K562 (cell line): ENCODE measurements around the gene AP4E1. TPM values are rescaled to one million over a fixed set of nuclear protein-coding genes. Genes with fewer than 3 reads are reported as not detected.

ENCODE experiments used
- ATAC-seq: fragments of 200-7000 bp; cut with Tn5 transposase; 3 replicates; pipeline ENCODE4 v1.9.1; 2020; ENCODE audit warnings: moderate library complexity
- BruUV-seq: library from RNA; stranded (reverse); fragments of 400-500 nt; replicated peaks from 2 replicates; lab custom pipeline; 2021; lab: Mats Ljungman, UMichigan
- CTCF ChIA-PET: fragments of 300-600 bp; formaldehyde crosslinking; extraction: SDS; loops from one replicate; lab custom pipeline; 2021; ENCODE audit warnings: low intra/inter-chr PET ratio; lab: Yijun Ruan, JAX
- POLR2A ChIA-PET: fragments of 300-600, 350-650 bp; sonication (Branson Sonifier 250); formaldehyde crosslinking; extraction: SDS; loops from one replicate; lab custom pipeline; 2021; ENCODE audit warnings: antibody characterized with exemption, inconsistent platforms; lab: Yijun Ruan, JAX
- DNase-seq, 4 experiments: peaks; one replicate each; pipeline versions ENCODE4 v3.0.0 to v3.0.0-alpha.2; 2011 to 2018; ENCODE audit warnings: low spot score in 3 of 4, mixed read lengths in 3 of 4; ENCODE audit errors: extremely low read depth in 1 of 4
- FAIRE-seq: peaks from 2 replicates; lab custom pipeline; 2011; peaks lifted over from hg19 to GRCh38; lab: Jason Lieb, UNC
- H2AFZ ChIP-seq: 2 replicates; pipeline ENCODE4 v1.6.0; 2011; ENCODE audit warnings: low read depth, low read length, control low read depth, inconsistent platforms
- H3K27ac ChIP-seq: fragments of 200-600 bp; 3 replicates; pipeline ENCODE4 v1.8.0; 2011; ENCODE audit warnings: low read depth, mild to moderate bottlenecking, control low read depth, inconsistent platforms, low read length, moderate library complexity, mixed read lengths; ENCODE audit errors: extremely low read depth
- H3K27me3 ChIP-seq, 2 experiments: fragments of 300-600 bp in 1 of 2; 2 replicates in 1 of 2; 3 replicates in 1 of 2; pipeline versions ENCODE4 v1.6.0 to v1.8.0; 2011; ENCODE audit warnings: inconsistent platforms in 2 of 2, low read length in 2 of 2, mild to moderate bottlenecking in 1 of 2, mixed read lengths in 1 of 2, moderate library complexity in 1 of 2; ENCODE audit not compliant: control insufficient read depth in 2 of 2, insufficient read depth in 2 of 2
- H3K36me3 ChIP-seq: fragments of 300-600 bp; 3 replicates; pipeline ENCODE4 v1.8.0; 2011; ENCODE audit warnings: mild to moderate bottlenecking, low read length, inconsistent platforms; ENCODE audit not compliant: control insufficient read depth, insufficient read depth
- H3K4me1 ChIP-seq, 2 experiments: fragments of 200-600 bp in 1 of 2; replicated peaks in 1 of 2; 2 replicates in 1 of 2; 3 replicates in 1 of 2; pipeline versions ENCODE4 v1.5.1 to v1.8.0; 2011; ENCODE audit warnings: inconsistent platforms in 2 of 2, low read length in 2 of 2, mild to moderate bottlenecking in 1 of 2, mixed read lengths in 1 of 2, moderate library complexity in 1 of 2; ENCODE audit not compliant: control insufficient read depth in 2 of 2, insufficient read depth in 2 of 2
- H3K4me2 ChIP-seq: 2 replicates; pipeline ENCODE4 v1.6.1; 2011; ENCODE audit warnings: low read length, control low read depth, inconsistent platforms, mixed read lengths; ENCODE audit not compliant: insufficient read depth
- H3K4me3 ChIP-seq: fragments of 200-600 bp; sonication (generic), shearing (Covaris generic); 2 replicates; pipeline ENCODE4 v1.5.1; 2016; ENCODE audit warnings: control low read depth, inconsistent platforms
- H3K79me2 ChIP-seq: fragments of 200-600 bp; 3 replicates; pipeline ENCODE4 v1.8.0; 2011; ENCODE audit warnings: low read length, inconsistent platforms; ENCODE audit not compliant: control insufficient read depth, insufficient read depth
- H3K9ac ChIP-seq, 2 experiments: 2 replicates each; pipeline versions ENCODE4 v1.6.0 to v1.6.1; 2011; ENCODE audit warnings: low read depth in 2 of 2, low read length in 2 of 2, control low read depth in 1 of 2, inconsistent platforms in 1 of 2, mild to moderate bottlenecking in 1 of 2, mixed read lengths in 1 of 2; ENCODE audit not compliant: insufficient read depth in 1 of 2
- H3K9me1 ChIP-seq: one replicate; pipeline ENCODE4 v1.6.0; 2011; ENCODE audit warnings: inconsistent platforms, mild to moderate bottlenecking, low read length, moderate library complexity; ENCODE audit not compliant: control insufficient read depth, insufficient read depth
- H3K9me3 ChIP-seq: replicated peaks from 2 replicates; pipeline ENCODE4 v1.5.1; 2011; ENCODE audit warnings: low read depth, low read length, inconsistent platforms; ENCODE audit not compliant: control insufficient read depth, insufficient read depth
- H4K20me1 ChIP-seq: replicated peaks from 2 replicates; pipeline ENCODE4 v1.6.1; 2011; ENCODE audit warnings: low read length, inconsistent platforms, mixed read lengths; ENCODE audit not compliant: control insufficient read depth, insufficient read depth
- E2F1 ChIP-seq: sonication (generic); formaldehyde crosslinking; IDR thresholded peaks from 2 replicates; pipeline ENCODE4 v1.8.1; 2023; ENCODE audit warnings: mild to moderate bottlenecking, missing genetic modification reagents, moderate library complexity
- EGR1 ChIP-seq: fragments of 450-650 bp; conservative IDR thresholded peaks from 2 replicates; pipeline ENCODE4 v1.6.1; 2017; ENCODE audit warnings: mild to moderate bottlenecking
- ELK3 ChIP-seq: fragments of 450-650 bp; formaldehyde crosslinking; IDR thresholded peaks from 2 replicates; pipeline ENCODE4 v1.4.0; 2020; ENCODE audit warnings: mild to moderate bottlenecking
- EWSR1 ChIP-seq: fragments of 450-650 bp; IDR thresholded peaks from 2 replicates; pipeline ENCODE4 v1.6.1; 2018; ENCODE audit warnings: borderline replicate concordance, mild to moderate bottlenecking, low read depth, moderate library complexity; ENCODE audit not compliant: partially characterized antibody
- FOXP1 ChIP-seq: sonication (generic); formaldehyde crosslinking; IDR thresholded peaks from 2 replicates; pipeline ENCODE4 v1.8.0; 2022; ENCODE audit warnings: mild to moderate bottlenecking, missing genetic modification reagents
- HSF4 ChIP-seq: fragments of 250-450 bp; sonication (Bioruptor Pico); IDR thresholded peaks from 2 replicates; pipeline ENCODE4 v2.1.2; 2022; ENCODE audit warnings: mild to moderate bottlenecking, moderate library complexity, borderline replicate concordance
- JUND ChIP-seq, 2 experiments: IDR thresholded peaks; 2 replicates in 1 of 2; 3 replicates in 1 of 2; pipeline ENCODE4 v1.6.1; 2011; ENCODE audit warnings: borderline replicate concordance in 2 of 2, low read depth in 2 of 2, low read length in 2 of 2, improper control_type of control experiment in 1 of 2, missing biosample characterization in 1 of 2, missing genetic modification characterization in 1 of 2, missing genetic modification reagents in 1 of 2
- MTA3 ChIP-seq: fragments of 450-650 bp; formaldehyde crosslinking; IDR thresholded peaks from 2 replicates; pipeline ENCODE4 v1.6.1; 2017; ENCODE audit warnings: mild to moderate bottlenecking, borderline replicate concordance
- NFYB ChIP-seq: IDR thresholded peaks from 2 replicates; pipeline ENCODE4 v1.6.1; 2011; ENCODE audit warnings: mild to moderate bottlenecking, moderate library complexity; ENCODE audit not compliant: insufficient read length; ENCODE audit errors: extremely low read depth
- RBM17 ChIP-seq: fragments of 200-400 bp; formaldehyde crosslinking; IDR thresholded peaks from 2 replicates; pipeline ENCODE4 v1.6.1; 2017; ENCODE audit warnings: low read depth, mild to moderate bottlenecking, low read length, borderline replicate concordance
- STAG1 ChIP-seq: sonication (generic); formaldehyde crosslinking; IDR thresholded peaks from 2 replicates; pipeline ENCODE4 v1.5.0; 2020; ENCODE audit warnings: missing genetic modification reagents, borderline replicate concordance
- STAT5A ChIP-seq: IDR thresholded peaks from 2 replicates; pipeline ENCODE4 v1.6.1; 2012; ENCODE audit warnings: low read length, inconsistent platforms, borderline replicate concordance
- TAL1 ChIP-seq: fragments of 450-650 bp; IDR thresholded peaks from 2 replicates; pipeline ENCODE4 v1.6.1; 2016; ENCODE audit warnings: mild to moderate bottlenecking
- ZBTB11 ChIP-seq, 3 experiments: fragments of 200-800 bp in 1 of 3; fragments of 250-450 bp in 1 of 3; fragments of 450-650 bp in 1 of 3; sonication (Bioruptor Pico) in 1 of 3; sonication (Bioruptor generic) in 1 of 3; formaldehyde crosslinking in 1 of 3; IDR thresholded peaks; 2 replicates each; pipeline versions ENCODE4 v1.6.1 to v1.8.0; 2016 to 2022; ENCODE audit warnings: mild to moderate bottlenecking in 2 of 3, missing genetic modification characterization in 2 of 3, missing compliant biosample characterization in 1 of 3, moderate library complexity in 1 of 3
- ZNF174 ChIP-seq: fragments of 250-450 bp; sonication (Bioruptor Pico); IDR thresholded peaks from 2 replicates; pipeline ENCODE4 v1.4.0; 2020; ENCODE audit warnings: mild to moderate bottlenecking
- WGBS: fragments of 100-300 bp; shearing (Covaris generic); methylation state at CpG from one replicate; pipeline ENCODE4 v1.1.6; 2016; ENCODE audit warnings: low coverage, mixed read lengths; ENCODE audit not compliant: insufficient coverage; ENCODE audit errors: missing lambda C conversion rate; 5-methylcytosine and 5-hydroxymethylcytosine counted together
- in situ Hi-C: fragments of 300-500 bp; cut with MboI; formaldehyde crosslinking; loops from 4 replicates; pipeline ENCODE4 v1.15.0; 2018; ENCODE audit warnings: inconsistent platforms, mixed read lengths
- intact Hi-C: fragments of 100-400 bp; cut with micrococcal nuclease; formaldehyde crosslinking; loops from 2 replicates; pipeline ENCODE4 v1.14.2; 2022
- polyA plus RNA-seq, 8 experiments: library from polyadenylated mRNA; depleted of rRNA in 4 of 8; stranded (reverse) in 5 of 8; unstranded in 3 of 8; fragments of >200 nt; fragmentation: Nextera tagmentation in 2 of 8; fragmentation: Illumina TruSeq in 1 of 8; extraction: Ambion mirVana in 2 of 8; extraction: Trizol in 1 of 8; gene quantifications; 2 replicates each; pipeline versions ENCODE4 v1.2.1 to v1.2.3, GENCODE V29; 2011 to 2014; ENCODE audit warnings: inconsistent platforms in 1 of 8, missing spikeins in 1 of 8
- total RNA-seq, 7 experiments: library from RNA; depleted of rRNA in 6 of 7; stranded (reverse); fragments of >200 nt in 6 of 7; fragmentation: Illumina TruSeq in 2 of 7; extraction: Trizol in 2 of 7; gene quantifications; 2 replicates each; pipeline versions ENCODE4 v1.2.1 to v1.2.3, GENCODE V29; 2011 to 2021; ENCODE audit warnings: low replicate concordance in 1 of 7

The AP4E1 gene
- total and polyA plus RNA-seq, 9 of the 15 experiments (the other 6 are each of a cell fraction or from before 2014, with no cell fraction given) = 1.3 to 11.5 (median 4.4) TPM

- no peak for TF ChIP-seq ZBTB11 (CRISPR knock-in tag; IDR thresholded peaks at IDR 0.05)
- TF ChIP-seq FOXP1 (CRISPR knock-in tag) = no peak
Measured at GRCh38 chr15:50933341-50933740, 24.9 kb downstream of the AP4E1 start (continued).

- H3K79me2 ChIP-seq = no peaks in the 10 kb centered on the region
- H3K36me3 ChIP-seq = peaks cover 7% of the 10 kb centered on the region; the same call in 2 of the 3 replicates
- peak in 2 of 4 experiments; percentile 14 to 27 for DNase-seq
- ATAC-seq = peak; percentile 80
- H3K27me3 ChIP-seq = no peaks in the 10 kb centered on the region
- ChIA-PET POLR2A (no interaction called here), CTCF (no interaction called here)
- H3K4me3 ChIP-seq = no peak overlapping the region
- no peaks in the 10 kb centered on the region for H4K20me1 ChIP-seq
- no peaks in the 10 kb centered on the region for H3K9me1 ChIP-seq
- H3K27ac ChIP-seq = no peak overlapping the region
- H3K9ac ChIP-seq = no peak overlapping the region
- in situ Hi-C loops = no loop called here
- no TSS peak for BruUV-seq
- H3K4me1 ChIP-seq = 0 out of 5 replicates have a peak, but pooled peaks cover 0 to 5% of the 10 kb centered on the region in 2 experiments
- intact Hi-C loops = no loop called here
- no peaks in the 10 kb centered on the region for H3K9me3 ChIP-seq
- 62% methylated on average over 4 of the region's 4 CpGs for WGBS
- no peak overlapping the region for H3K4me2 ChIP-seq
- FAIRE-seq = peak; percentile 51
- no peak overlapping the region for H2AFZ ChIP-seq
- TF ChIP-seq TAL1 (no peak), MTA3 (no peak), RBM17 (no peak), EGR1 (peak; percentile 38; the same call in 1 of the 2 replicates), EWSR1 (no peak), STAG1 (CRISPR knock-in tag) (no peak), HSF4 (CRISPR knock-in tag) (no peak), E2F1 (CRISPR knock-in tag) (no peak), JUND (IDR thresholded peaks at IDR 0.05; ENCODE audit: borderline replicate concordance, low read depth, low read length) (peak; percentile 7; the same call in 1 of the 2 replicates), JUND (tag; IDR thresholded peaks at IDR 0.05; ENCODE audit: borderline replicate concordance, low read depth, low read length) (no peak), NFYB (no peak), ZNF174 (CRISPR knock-in tag) (no peak), STAT5A (no peak), ELK3 (no peak)
Measured at GRCh38 chr15:50938525-50938924, 30.0 kb downstream of the AP4E1 start.
